Smooth muscle cell (in vitro differentiated cells): ENCODE measurements around the gene OGFOD1. TPM values are rescaled to one million over a fixed set of nuclear protein-coding genes. Genes with fewer than 3 reads are reported as not detected.

Experiments used
- DNase-seq: peaks from one replicate; lab custom pipeline; 2025; ENCODE audit not compliant: unreplicated experiment; lab: John Stamatoyannopoulos, UW
- H2AFZ ChIP-seq: fragments of 200-600 bp; sonication (generic); 2 replicates; pipeline ENCODE4 v1.6.0; 2016; ENCODE audit warnings: antibody characterized with exemption, low read depth, mild to moderate bottlenecking
- H3F3A ChIP-seq: fragments of 200-600 bp; sonication (generic); 2 replicates; pipeline ENCODE4 v1.6.0; 2017; ENCODE audit warnings: antibody characterized with exemption, low read depth
- H3K27ac ChIP-seq: fragments of 200-600 bp; sonication (generic); 2 replicates; pipeline ENCODE4 v1.5.1; 2016; ENCODE audit warnings: low read depth, mild to moderate bottlenecking
- H3K27me3 ChIP-seq: fragments of 200-600 bp; sonication (generic); 2 replicates; pipeline ENCODE4 v1.6.1; 2016; ENCODE audit warnings: low read depth, mild to moderate bottlenecking
- H3K36me3 ChIP-seq: fragments of 200-600 bp; sonication (generic); 2 replicates; pipeline ENCODE4 v1.5.1; 2016; ENCODE audit warnings: low read depth
- H3K4me1 ChIP-seq: fragments of 200-600 bp; sonication (generic); 2 replicates; pipeline ENCODE4 v1.5.1; 2016; ENCODE audit warnings: low read depth
- H3K4me2 ChIP-seq: fragments of 200-600 bp; sonication (generic); 2 replicates; pipeline ENCODE4 v1.6.0; 2016; ENCODE audit warnings: mild to moderate bottlenecking
- H3K4me3 ChIP-seq: fragments of 200-600 bp; sonication (generic); 2 replicates; pipeline ENCODE4 v1.5.1; 2016; ENCODE audit warnings: mild to moderate bottlenecking
- H3K79me2 ChIP-seq: fragments of 200-600 bp; sonication (generic); 2 replicates; pipeline ENCODE4 v1.6.0; 2016; ENCODE audit warnings: low read depth, mild to moderate bottlenecking
- H3K9ac ChIP-seq: fragments of 200-600 bp; sonication (generic); 2 replicates; pipeline ENCODE4 v1.6.0; 2016; ENCODE audit warnings: low read depth
- H3K9me3 ChIP-seq: fragments of 200-600 bp; sonication (generic); replicated peaks from 2 replicates; pipeline ENCODE4 v1.5.1; 2016; ENCODE audit warnings: low read depth
- H4K20me1 ChIP-seq: fragments of 200-600 bp; sonication (generic); 2 replicates; pipeline ENCODE4 v1.6.0; 2016; ENCODE audit warnings: low read depth
- WGBS: methylation state at CpG from one replicate; pipeline ENCODE4 v1.1.7; 2016; ENCODE audit warnings: low lambda C conversion rate; 5-methylcytosine and 5-hydroxymethylcytosine counted together
- polyA plus RNA-seq: library from polyadenylated mRNA; unstranded; fragments of >200 nt; fragmentation: Nextera tagmentation; extraction: Ambion mirVana; gene quantifications from 2 replicates; pipeline ENCODE4 v1.2.1, GENCODE V29; 2016
- total RNA-seq: library from RNA; depleted of rRNA; stranded (reverse); fragments of >200 nt; gene quantifications from 2 replicates; pipeline ENCODE4 v1.2.3, GENCODE V29; 2014
- TF ChIP-seq, protein P1 (sequence below): fragments of 200-600 bp; sonication (generic); IDR thresholded peaks from 2 replicates; pipeline ENCODE4 v1.5.1; 2017; ENCODE audit warnings: borderline replicate concordance, mild to moderate bottlenecking, antibody characterized with exemption; ENCODE audit not compliant: insufficient read depth, poor library complexity, severe bottlenecking

Gene OGFOD1
- total and polyA plus RNA-seq, 2 experiments from 2014 or later: 68.7 to 107 TPM

DNA sequence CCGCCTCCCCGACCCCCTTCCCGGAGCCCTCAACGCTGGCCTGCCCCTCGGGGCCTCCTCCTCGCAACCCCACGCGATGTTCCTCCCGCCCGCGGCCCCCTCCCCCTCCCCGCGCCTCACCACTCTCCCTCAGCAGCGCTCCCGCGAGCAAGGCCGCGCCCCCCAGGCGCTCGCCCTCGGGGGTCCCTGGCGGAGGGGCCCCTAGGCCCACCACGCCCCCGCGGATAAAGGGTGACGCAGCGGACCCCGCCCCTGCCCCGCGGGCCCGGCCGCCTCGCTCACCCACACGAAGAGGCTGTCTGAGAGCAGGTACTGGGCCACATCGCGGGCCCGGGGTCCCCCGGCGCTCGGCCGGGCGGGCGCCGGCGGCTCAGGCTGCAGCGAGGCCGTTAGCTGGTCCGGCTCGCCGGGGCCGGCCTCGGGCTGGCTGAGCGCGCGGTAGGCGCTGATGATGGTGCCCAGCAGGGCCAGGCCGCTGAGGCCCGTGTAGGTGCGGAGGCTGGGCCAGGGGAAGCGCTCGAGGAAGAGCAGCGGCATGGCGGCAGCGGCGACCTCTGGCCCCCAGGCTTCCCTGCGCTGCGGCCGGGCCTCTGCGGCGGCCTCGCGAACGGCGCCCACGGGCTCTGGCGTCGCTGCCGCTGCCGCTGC, 26.4 kb upstream of the OGFOD1 start:
- 1% methylated on average over 55 of the region's 79 CpGs for WGBS
- Histone ChIP-seq H3K4me2 (peak overlapping the region; percentile 96), H2AFZ (peak overlapping the region; percentile 70), H3K4me3 (peak overlapping the region; percentile 93), H3K9ac (peak overlapping the region; percentile 76), H3K27me3 (no peaks in the 10 kb centered on the region), H4K20me1 (peaks cover 51% of the 10 kb centered on the region), H3K79me2 (peaks cover 46% of the 10 kb centered on the region), H3K4me1 (peaks cover 22% of the 10 kb centered on the region), H3K9me3 (no peaks in the 10 kb centered on the region), H3F3A (peaks cover 31% of the 10 kb centered on the region), H3K36me3 (no peaks in the 10 kb centered on the region), H3K27ac (peak overlapping the region; percentile 21)
- TF ChIP-seq, protein P1, sequence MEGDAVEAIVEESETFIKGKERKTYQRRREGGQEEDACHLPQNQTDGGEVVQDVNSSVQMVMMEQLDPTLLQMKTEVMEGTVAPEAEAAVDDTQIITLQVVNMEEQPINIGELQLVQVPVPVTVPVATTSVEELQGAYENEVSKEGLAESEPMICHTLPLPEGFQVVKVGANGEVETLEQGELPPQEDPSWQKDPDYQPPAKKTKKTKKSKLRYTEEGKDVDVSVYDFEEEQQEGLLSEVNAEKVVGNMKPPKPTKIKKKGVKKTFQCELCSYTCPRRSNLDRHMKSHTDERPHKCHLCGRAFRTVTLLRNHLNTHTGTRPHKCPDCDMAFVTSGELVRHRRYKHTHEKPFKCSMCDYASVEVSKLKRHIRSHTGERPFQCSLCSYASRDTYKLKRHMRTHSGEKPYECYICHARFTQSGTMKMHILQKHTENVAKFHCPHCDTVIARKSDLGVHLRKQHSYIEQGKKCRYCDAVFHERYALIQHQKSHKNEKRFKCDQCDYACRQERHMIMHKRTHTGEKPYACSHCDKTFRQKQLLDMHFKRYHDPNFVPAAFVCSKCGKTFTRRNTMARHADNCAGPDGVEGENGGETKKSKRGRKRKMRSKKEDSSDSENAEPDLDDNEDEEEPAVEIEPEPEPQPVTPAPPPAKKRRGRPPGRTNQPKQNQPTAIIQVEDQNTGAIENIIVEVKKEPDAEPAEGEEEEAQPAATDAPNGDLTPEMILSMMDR: no peak
- DNase-seq: no peak

DNA sequence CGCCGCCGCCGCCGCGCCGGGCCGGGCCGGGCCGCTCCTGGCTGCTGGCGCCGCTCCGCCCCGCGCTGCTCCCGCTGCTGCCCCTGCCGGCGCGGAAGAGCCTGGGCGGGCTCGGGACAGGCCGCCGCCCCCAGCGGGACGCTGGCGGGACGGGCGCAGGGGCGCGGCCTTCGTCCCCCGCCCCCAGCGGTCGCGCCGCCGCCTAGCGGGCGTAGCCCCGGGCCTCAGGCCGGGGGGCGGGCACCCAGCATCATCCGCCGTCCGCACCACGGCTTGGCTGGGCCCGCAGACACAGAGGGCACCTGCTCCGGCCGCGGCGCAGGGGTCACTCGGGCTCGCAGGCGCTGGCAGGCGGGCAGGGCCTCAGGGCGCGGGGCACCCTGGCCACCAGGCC, 25.9 kb upstream of the OGFOD1 start, which contains the start of gene AMFR:
Gene AMFR, minus strand, starts transcription at position 107 of the 394 bp plus-strand sequence. CDS start 218 bp downstream, outside the sequence.
- peak within 1 kb of the TSS; percentile 93 for H3K4me3 ChIP-seq
- peaks cover 19% of the 10 kb centered on the region for H3K4me1 ChIP-seq
- TF ChIP-seq, protein P1: peak; percentile 37
- DNase-seq: no peak
- H2AFZ ChIP-seq: peak within 1 kb of the TSS; percentile 70
- peak within 1 kb of the TSS; percentile 21 for H3K27ac ChIP-seq
- peaks cover 4% of the 10 kb centered on the region for H3K36me3 ChIP-seq
- H3K9me3 ChIP-seq: no peaks in the 10 kb centered on the region
- H3F3A ChIP-seq: peaks cover 31% of the 10 kb centered on the region
- H3K79me2 ChIP-seq: peaks cover 41% of the 10 kb centered on the region
- H3K4me2 ChIP-seq: peak within 1 kb of the TSS; percentile 96
- 3% methylated on average over 38 of the region's 57 CpGs for WGBS
- peaks cover 51% of the 10 kb centered on the region for H4K20me1 ChIP-seq
- H3K9ac ChIP-seq: peak within 1 kb of the TSS; percentile 76
- no peaks in the 10 kb centered on the region for H3K27me3 ChIP-seq

DNA sequence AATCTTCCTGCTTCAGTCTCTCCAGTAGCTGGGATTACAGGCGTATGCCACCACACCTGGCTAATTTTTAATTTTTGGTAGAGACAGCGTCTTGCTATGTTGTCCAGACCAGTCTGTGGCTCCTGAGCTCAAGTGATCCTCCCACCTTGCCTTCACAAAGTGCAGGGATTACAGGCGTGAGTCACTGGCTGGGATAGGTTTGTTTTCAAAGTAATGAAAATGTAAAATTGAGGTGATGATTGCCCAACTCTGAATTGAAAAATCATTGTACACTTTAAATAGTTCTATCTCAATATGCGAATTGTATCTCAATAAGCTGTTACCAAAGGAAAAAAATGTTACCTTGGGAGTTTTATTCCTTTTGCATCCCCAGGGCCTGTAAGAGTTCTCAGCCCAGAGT, 24.8 kb upstream of the OGFOD1 start:
- no peak for DNase-seq

More for the DNA sequence above, 24.8 kb upstream of the OGFOD1 start:
- Histone ChIP-seq H3K4me3 (no peak overlapping the region), H3K27me3 (no peaks in the 10 kb centered on the region), H3K36me3 (peaks cover 6% of the 10 kb centered on the region), H3K9ac (no peak overlapping the region), H3K4me1 (peaks cover 19% of the 10 kb centered on the region), H2AFZ (no peak overlapping the region), H4K20me1 (peaks cover 40% of the 10 kb centered on the region), H3K9me3 (no peaks in the 10 kb centered on the region), H3F3A (peaks cover 31% of the 10 kb centered on the region), H3K4me2 (no peak overlapping the region), H3K27ac (peak overlapping the region; percentile 45), H3K79me2 (peaks cover 29% of the 10 kb centered on the region)
- TF ChIP-seq, protein P1: no peak
- 80% methylated on average over 4 of the region's 4 CpGs for WGBS
